Neural cell (in vitro differentiated cells): ENCODE data around the gene OR10H5. TPM values are rescaled to one million over a fixed set of nuclear protein-coding genes. Genes with fewer than 3 reads are reported as not detected.

Experiments used
- H2AFZ ChIP-seq: fragments of 200-600, 300-800 bp; sonication (generic), shearing (Covaris generic); 2 replicates; pipeline ENCODE4 v1.6.0; 2014; ENCODE audit warnings: low read depth, mild to moderate bottlenecking, antibody characterized with exemption, low read length, moderate library complexity
- H3F3A ChIP-seq: fragments of 200-600 bp; shearing (Covaris generic); 2 replicates; pipeline ENCODE4 v1.6.1; 2016; ENCODE audit warnings: mild to moderate bottlenecking, moderate library complexity, mixed read lengths, antibody characterized with exemption, low read length; ENCODE audit not compliant: insufficient read depth, poor library complexity, severe bottlenecking
- H3K27ac ChIP-seq: fragments of 200-600, 300-800 bp; sonication (generic), shearing (Covaris generic); 2 replicates; pipeline ENCODE4 v1.5.1; 2014; ENCODE audit warnings: mild to moderate bottlenecking, low read length, moderate library complexity
- H3K27me3 ChIP-seq: fragments of 300-800, 200-600 bp; sonication (generic), shearing (Covaris generic); 2 replicates; pipeline ENCODE4 v1.6.0; 2014; ENCODE audit warnings: mild to moderate bottlenecking, low read depth, low read length, moderate library complexity; ENCODE audit not compliant: insufficient read depth
- H3K36me3 ChIP-seq: fragments of 300-800, 200-600 bp; sonication (generic), shearing (Covaris generic); 2 replicates; pipeline ENCODE4 v1.5.1; 2014; ENCODE audit warnings: mild to moderate bottlenecking, antibody characterized with exemption, low read length, moderate library complexity; ENCODE audit not compliant: insufficient read depth
- H3K4me2 ChIP-seq: fragments of 300-800, 200-600 bp; sonication (generic), shearing (Covaris generic); 2 replicates; pipeline ENCODE4 v1.6.0; 2014; ENCODE audit warnings: mild to moderate bottlenecking, low read length
- H3K4me3 ChIP-seq: fragments of 300-800, 200-600 bp; sonication (generic), shearing (Covaris generic); 2 replicates; pipeline ENCODE4 v1.5.1; 2014; ENCODE audit warnings: mild to moderate bottlenecking, low read length, moderate library complexity
- H3K79me2 ChIP-seq: fragments of 200-600 bp; shearing (Covaris generic); replicated peaks from 2 replicates; pipeline ENCODE4 v1.6.0; 2014; ENCODE audit warnings: mild to moderate bottlenecking, low read length, moderate library complexity; ENCODE audit not compliant: insufficient read depth
- H3K9ac ChIP-seq: fragments of 300-800, 200-600 bp; sonication (generic), shearing (Covaris generic); 2 replicates; pipeline ENCODE4 v1.6.1; 2016; ENCODE audit warnings: mild to moderate bottlenecking, low read length, mixed read lengths
- H3K9me2 ChIP-seq: fragments of 200-600 bp; shearing (Covaris generic); 2 replicates; pipeline ENCODE4 v1.6.1; 2016; ENCODE audit warnings: mild to moderate bottlenecking, low read length, mixed read lengths; ENCODE audit not compliant: insufficient read depth
- H3K9me3 ChIP-seq: fragments of 200-600, 300-800 bp; sonication (generic), shearing (Covaris generic); 2 replicates; pipeline ENCODE4 v1.6.1; 2016; ENCODE audit warnings: mild to moderate bottlenecking, mixed run types, low read length, moderate library complexity, mixed read lengths
- H4K20me1 ChIP-seq: fragments of 200-600 bp; shearing (Covaris generic); 2 replicates; pipeline ENCODE4 v1.6.1; 2016; ENCODE audit warnings: mild to moderate bottlenecking, mixed run types; ENCODE audit not compliant: insufficient read depth
- CTCF ChIP-seq: fragments of 450-650 bp; IDR thresholded peaks from 2 replicates; pipeline ENCODE4 v1.5.1; 2014; ENCODE audit warnings: antibody characterized with exemption, mild to moderate bottlenecking, moderate library complexity; ENCODE audit not compliant: poor library complexity, severe bottlenecking
- EP300 ChIP-seq: fragments of 450-650 bp; conservative IDR thresholded peaks from 2 replicates; pipeline ENCODE4 v1.6.1; 2014; ENCODE audit warnings: antibody characterized with exemption, mild to moderate bottlenecking, moderate library complexity; ENCODE audit not compliant: poor library complexity, severe bottlenecking
- EZH2 ChIP-seq: fragments of 200-600, 300-800 bp; shearing (Covaris generic), sonication (generic); IDR thresholded peaks from 2 replicates; pipeline ENCODE4 v1.6.1; 2014; ENCODE audit warnings: antibody characterized with exemption, low read length, borderline replicate concordance, mild to moderate bottlenecking; ENCODE audit not compliant: insufficient read depth, poor library complexity, severe bottlenecking
- MXI1 ChIP-seq: fragments of 450-650 bp; conservative IDR thresholded peaks from 2 replicates; pipeline ENCODE4 v1.6.1; 2014; ENCODE audit warnings: antibody characterized with exemption, mild to moderate bottlenecking; ENCODE audit not compliant: poor library complexity, severe bottlenecking
- POLR2AphosphoS5 ChIP-seq: IDR thresholded peaks from 2 replicates; pipeline ENCODE4 v1.6.1; 2012
- RAD21 ChIP-seq: fragments of 450-650 bp; conservative IDR thresholded peaks from 2 replicates; pipeline ENCODE4 v1.6.1; 2014; ENCODE audit warnings: antibody characterized with exemption, mild to moderate bottlenecking, moderate library complexity
- SMC3 ChIP-seq: fragments of 450-650 bp; conservative IDR thresholded peaks from 2 replicates; pipeline ENCODE4 v1.6.1; 2014; ENCODE audit warnings: antibody characterized with exemption, mild to moderate bottlenecking, moderate library complexity; ENCODE audit not compliant: poor library complexity
- TAF1 ChIP-seq: IDR thresholded peaks from 2 replicates; pipeline ENCODE4 v1.6.1; 2012; ENCODE audit warnings: low read depth
- polyA minus RNA-seq: library from RNA; depleted of rRNA, polyadenylated mRNA; stranded (reverse); fragments of >200 nt; gene quantifications from 2 replicates; pipeline ENCODE4 v1.2.3, GENCODE V29; 2014
- polyA plus RNA-seq: library from polyadenylated mRNA; depleted of rRNA; stranded (reverse); fragments of >200 nt; gene quantifications from 2 replicates; pipeline ENCODE4 v1.2.3, GENCODE V29; 2014
- TF ChIP-seq, protein P1 (sequence below): IDR thresholded peaks from 2 replicates; pipeline ENCODE4 v1.6.1; 2012; ENCODE audit warnings: borderline replicate concordance

The OR10H5 gene
- not detected in 2 replicates for polyA plus RNA-seq
- polyA minus RNA-seq, result not detected in 2 replicates

DNA sequence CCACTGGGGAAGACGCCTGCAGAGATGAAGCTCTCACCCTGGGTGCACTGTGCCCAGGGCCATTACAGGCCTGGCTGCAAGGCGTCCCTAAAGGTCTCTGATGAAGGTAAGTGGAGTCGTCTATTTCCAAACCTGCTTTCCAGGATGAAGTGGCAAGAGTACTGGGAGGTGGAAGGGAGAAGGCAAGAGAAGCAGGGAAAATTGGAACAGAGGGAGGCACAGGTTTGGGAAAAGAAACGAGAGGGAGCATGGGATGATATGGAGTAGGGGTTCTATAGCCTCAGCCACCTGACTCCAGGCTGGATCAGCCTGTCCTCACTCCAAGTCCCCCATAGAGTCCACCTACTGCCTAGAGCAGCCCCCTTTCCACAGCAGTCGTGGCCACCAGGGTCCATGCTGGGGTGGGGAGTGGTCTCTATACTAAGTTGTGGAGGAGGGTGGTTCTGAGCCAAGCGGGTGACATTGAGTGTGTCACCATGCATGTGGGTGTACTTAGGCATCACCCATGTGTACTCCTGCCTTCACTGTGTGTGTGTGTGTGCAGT lies at the start of gene OR10H5:
TSS of gene OR10H5 (plus strand) at position 51 of the 545 bp plus-strand sequence. CDS start 6,388 bp downstream, outside the sequence.
- Histone ChIP-seq H3K27me3 (no peaks in the 10 kb centered on the region), H2AFZ (no peak within 1 kb of the TSS), H3K9me2 (no peaks in the 10 kb centered on the region), H3K79me2 (no peaks in the 10 kb centered on the region), H3K36me3 (no peaks in the 10 kb centered on the region), H3K27ac (no peak within 1 kb of the TSS), H3K4me2 (no peak within 1 kb of the TSS), H3F3A (no peaks in the 10 kb centered on the region), H4K20me1 (no peaks in the 10 kb centered on the region), H3K9ac (no peak within 1 kb of the TSS), H3K9me3 (peaks cover 5% of the 10 kb centered on the region), H3K4me3 (no peak within 1 kb of the TSS)
- no peak for TF ChIP-seq MXI1
- TF ChIP-seq POLR2AphosphoS5, result no peak
- no peak for TF ChIP-seq TAF1
- TF ChIP-seq, protein P1, sequence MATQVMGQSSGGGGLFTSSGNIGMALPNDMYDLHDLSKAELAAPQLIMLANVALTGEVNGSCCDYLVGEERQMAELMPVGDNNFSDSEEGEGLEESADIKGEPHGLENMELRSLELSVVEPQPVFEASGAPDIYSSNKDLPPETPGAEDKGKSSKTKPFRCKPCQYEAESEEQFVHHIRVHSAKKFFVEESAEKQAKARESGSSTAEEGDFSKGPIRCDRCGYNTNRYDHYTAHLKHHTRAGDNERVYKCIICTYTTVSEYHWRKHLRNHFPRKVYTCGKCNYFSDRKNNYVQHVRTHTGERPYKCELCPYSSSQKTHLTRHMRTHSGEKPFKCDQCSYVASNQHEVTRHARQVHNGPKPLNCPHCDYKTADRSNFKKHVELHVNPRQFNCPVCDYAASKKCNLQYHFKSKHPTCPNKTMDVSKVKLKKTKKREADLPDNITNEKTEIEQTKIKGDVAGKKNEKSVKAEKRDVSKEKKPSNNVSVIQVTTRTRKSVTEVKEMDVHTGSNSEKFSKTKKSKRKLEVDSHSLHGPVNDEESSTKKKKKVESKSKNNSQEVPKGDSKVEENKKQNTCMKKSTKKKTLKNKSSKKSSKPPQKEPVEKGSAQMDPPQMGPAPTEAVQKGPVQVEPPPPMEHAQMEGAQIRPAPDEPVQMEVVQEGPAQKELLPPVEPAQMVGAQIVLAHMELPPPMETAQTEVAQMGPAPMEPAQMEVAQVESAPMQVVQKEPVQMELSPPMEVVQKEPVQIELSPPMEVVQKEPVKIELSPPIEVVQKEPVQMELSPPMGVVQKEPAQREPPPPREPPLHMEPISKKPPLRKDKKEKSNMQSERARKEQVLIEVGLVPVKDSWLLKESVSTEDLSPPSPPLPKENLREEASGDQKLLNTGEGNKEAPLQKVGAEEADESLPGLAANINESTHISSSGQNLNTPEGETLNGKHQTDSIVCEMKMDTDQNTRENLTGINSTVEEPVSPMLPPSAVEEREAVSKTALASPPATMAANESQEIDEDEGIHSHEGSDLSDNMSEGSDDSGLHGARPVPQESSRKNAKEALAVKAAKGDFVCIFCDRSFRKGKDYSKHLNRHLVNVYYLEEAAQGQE, result no peak
- no peak for TF ChIP-seq SMC3
- no peak for TF ChIP-seq RAD21
- TF ChIP-seq EP300, result no peak
- TF ChIP-seq EZH2, result no peak
- no peak for TF ChIP-seq CTCF

GRCh38 chr19:15737722-15738121 lies 49.7 kb upstream of the OR10H5 start, which contains the start of gene OR10H3:
Gene OR10H3 (plus strand): TSS chr19:15737985. CDS start chr19:15741393, 3,408 bp downstream.
- Histone ChIP-seq H3F3A (no peaks in the 10 kb centered on the region), H3K36me3 (no peaks in the 10 kb centered on the region)

More at GRCh38 chr19:15737722-15738121, 49.7 kb upstream of the OR10H5 start, which contains the start of gene OR10H3:
- Histone ChIP-seq H3K9ac (no peak within 1 kb of the TSS), H4K20me1 (no peaks in the 10 kb centered on the region), H2AFZ (no peak within 1 kb of the TSS), H3K9me2 (no peaks in the 10 kb centered on the region), H3K27me3 (no peaks in the 10 kb centered on the region), H3K9me3 (peaks cover 10% of the 10 kb centered on the region), H3K27ac (no peak within 1 kb of the TSS), H3K4me2 (no peak within 1 kb of the TSS), H3K4me3 (no peak within 1 kb of the TSS), H3K79me2 (no peaks in the 10 kb centered on the region)
- no peak for TF ChIP-seq TAF1
- no peak for TF ChIP-seq MXI1
- no peak for TF ChIP-seq CTCF
- no peak for TF ChIP-seq RAD21
- TF ChIP-seq, protein P1, result no peak
- TF ChIP-seq POLR2AphosphoS5, result no peak
- TF ChIP-seq EP300, result no peak
- TF ChIP-seq EZH2, result no peak
- no peak for TF ChIP-seq SMC3
